Mesendoderm (in vitro differentiated cells): ENCODE measurements around the gene MYH7. TPM values are rescaled to one million over a fixed set of nuclear protein-coding genes. Genes with fewer than 3 reads are reported as not detected.

ENCODE experiments used
- DNase-seq: peaks from one replicate; pipeline ENCODE4 v3.0.0; 2013
- H2AK5ac ChIP-seq: 2 replicates; pipeline ENCODE4 v1.6.1; 2013; ENCODE audit warnings: low read length, inconsistent platforms
- H2BK120ac ChIP-seq: 2 replicates; pipeline ENCODE4 v1.6.1; 2013; ENCODE audit warnings: low read depth, mild to moderate bottlenecking, low read length, moderate library complexity, mixed read lengths
- H2BK15ac ChIP-seq: replicated peaks from 2 replicates; pipeline ENCODE4 v1.6.1; 2013; ENCODE audit warnings: low read depth, mild to moderate bottlenecking, moderate library complexity
- H2BK5ac ChIP-seq: 2 replicates; pipeline ENCODE4 v1.6.1; 2013; ENCODE audit warnings: low read length, inconsistent platforms
- H3K18ac ChIP-seq: 2 replicates; pipeline ENCODE4 v1.6.1; 2013; ENCODE audit warnings: mild to moderate bottlenecking, low read length, mixed read lengths
- H3K23ac ChIP-seq: one replicate; pipeline ENCODE4 v1.6.1; 2013; ENCODE audit warnings: low read length
- H3K27ac ChIP-seq: 2 replicates; pipeline ENCODE4 v1.5.1; 2013; ENCODE audit warnings: low read depth, mild to moderate bottlenecking, inconsistent platforms, low read length, moderate library complexity
- H3K27me3 ChIP-seq: 2 replicates; pipeline ENCODE4 v1.6.1; 2013; ENCODE audit warnings: low read length, control low read depth, mild to moderate bottlenecking, inconsistent platforms; ENCODE audit not compliant: insufficient read depth, poor library complexity
- H3K36me3 ChIP-seq: 2 replicates; pipeline ENCODE4 v1.6.1; 2013; ENCODE audit warnings: low read length, inconsistent platforms; ENCODE audit not compliant: control insufficient read depth, insufficient read depth
- H3K4ac ChIP-seq: one replicate; pipeline ENCODE4 v1.6.1; 2013; ENCODE audit warnings: low read depth, mild to moderate bottlenecking, low read length, moderate library complexity
- H3K4me1 ChIP-seq: 2 replicates; pipeline ENCODE4 v1.6.1; 2013; ENCODE audit warnings: low read depth, low read length, inconsistent platforms; ENCODE audit not compliant: control insufficient read depth
- H3K4me2 ChIP-seq: 2 replicates; pipeline ENCODE4 v1.6.1; 2013; ENCODE audit warnings: low read length
- H3K4me3 ChIP-seq: 2 replicates; pipeline ENCODE4 v1.5.1; 2013; ENCODE audit warnings: mild to moderate bottlenecking, low read length
- H3K56ac ChIP-seq: one replicate; pipeline ENCODE4 v1.6.1; 2013; ENCODE audit warnings: low read length
- H3K79me1 ChIP-seq: 2 replicates; pipeline ENCODE4 v1.6.1; 2013; ENCODE audit warnings: low read length, inconsistent platforms
- H3K79me2 ChIP-seq: 2 replicates; pipeline ENCODE4 v1.6.1; 2013; ENCODE audit warnings: mild to moderate bottlenecking, low read length; ENCODE audit not compliant: control insufficient read depth, insufficient read depth
- H3K9ac ChIP-seq: 2 replicates; pipeline ENCODE4 v1.6.1; 2013; ENCODE audit warnings: low read length, inconsistent platforms
- H4K5ac ChIP-seq: one replicate; pipeline ENCODE4 v1.6.1; 2013; ENCODE audit warnings: low read length
- H4K8ac ChIP-seq: one replicate; pipeline ENCODE4 v1.6.1; 2013; ENCODE audit warnings: low read depth, mild to moderate bottlenecking, control low read depth, low read length, moderate library complexity
- WGBS: extraction: QIAGEN DNeasy Blood & Tissue Kit; methylation state at CpG from one replicate; pipeline ENCODE4 v1.1.7; 2013; ENCODE audit warnings: low lambda C conversion rate, missing lambda C conversion rate; ENCODE audit not compliant: insufficient coverage; ENCODE audit errors: extremely low coverage; 5-methylcytosine and 5-hydroxymethylcytosine counted together
- small RNA-seq: library from polyadenylated mRNA; stranded (forward); fragments of <200 nt; extraction: miRNeasy Mini kit (QIAGEN cat#:217004); gene quantifications from one replicate; pipeline ENCODE3, GENCODE V24; 2013; ENCODE audit not compliant: insufficient read depth

The MYH7 gene

GRCh38 chr14:23364164-23365035, 71.1 kb downstream of the MYH7 start:
- Histone ChIP-seq H3K4me1 (peaks cover 5% of the 10 kb centered on the region), H3K79me1 (peaks cover 11% of the 10 kb centered on the region), H4K5ac (peak overlapping the region; percentile 72), H4K8ac (no peak overlapping the region), H3K79me2 (peaks cover 2% of the 10 kb centered on the region), H2BK15ac (no peak overlapping the region), H3K18ac (peak overlapping the region; percentile 98), H2AK5ac (peak overlapping the region; percentile 50), H3K4ac (peak overlapping the region; percentile 98), H3K36me3 (no peaks in the 10 kb centered on the region), H3K9ac (peak overlapping the region; percentile 97), H3K27ac (peak overlapping the region; percentile 92), H3K56ac (peak overlapping the region; percentile 97), H3K4me2 (peak overlapping the region; percentile 92), H3K27me3 (no peaks in the 10 kb centered on the region), H2BK5ac (peak overlapping the region; percentile 57), H2BK120ac (no peak overlapping the region), H3K23ac (peak overlapping the region; percentile 97), H3K4me3 (peak overlapping the region; percentile 80)
- peak; percentile 90 for DNase-seq
- WGBS, result no CpG with 5 or more reads among the region's 21 CpGs

Small RNA genes within 50 kb of the gene (small RNA-seq; reads per million reads assigned to genes)
- gene MIR208A (not detected), gene MIR208B (not detected)
